Measurements from ENCODE around the gene ITGBL1.

DNA sequence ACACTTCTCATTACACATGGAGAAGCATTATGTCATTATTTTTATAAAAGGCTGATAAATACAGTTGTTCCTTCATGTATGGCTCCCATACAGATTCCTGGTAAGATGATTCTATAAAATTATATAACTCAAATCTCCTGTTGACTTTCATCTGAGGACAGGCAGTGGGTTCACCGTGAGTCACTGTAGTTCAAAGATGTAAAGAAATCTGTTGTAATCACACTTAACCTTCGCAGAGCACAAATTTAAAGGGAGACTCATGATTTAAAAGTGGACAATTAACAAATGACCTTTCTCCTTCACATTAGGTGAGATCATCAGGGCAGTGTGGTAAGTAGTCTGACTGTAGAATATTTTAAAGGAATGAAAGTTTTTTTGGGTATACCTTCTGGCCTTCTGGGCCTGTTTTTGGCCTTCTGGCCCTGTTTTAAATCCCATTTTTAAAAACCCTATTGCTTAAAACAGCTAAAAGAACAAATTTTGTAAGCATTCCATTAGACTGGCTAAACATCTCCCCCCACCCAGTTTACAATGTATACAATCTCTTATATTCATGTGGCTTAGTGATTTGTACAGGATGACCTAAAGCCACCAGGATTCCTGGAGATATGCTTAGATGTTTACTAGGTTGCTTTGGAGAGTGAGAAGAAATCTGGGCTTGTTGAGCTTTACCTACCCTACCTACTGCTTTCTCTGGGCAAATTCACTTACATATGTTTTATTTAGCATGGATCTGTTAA lies 171.2 kb downstream of the ITGBL1 start:
- TF ChIP-seq, protein P1, sequence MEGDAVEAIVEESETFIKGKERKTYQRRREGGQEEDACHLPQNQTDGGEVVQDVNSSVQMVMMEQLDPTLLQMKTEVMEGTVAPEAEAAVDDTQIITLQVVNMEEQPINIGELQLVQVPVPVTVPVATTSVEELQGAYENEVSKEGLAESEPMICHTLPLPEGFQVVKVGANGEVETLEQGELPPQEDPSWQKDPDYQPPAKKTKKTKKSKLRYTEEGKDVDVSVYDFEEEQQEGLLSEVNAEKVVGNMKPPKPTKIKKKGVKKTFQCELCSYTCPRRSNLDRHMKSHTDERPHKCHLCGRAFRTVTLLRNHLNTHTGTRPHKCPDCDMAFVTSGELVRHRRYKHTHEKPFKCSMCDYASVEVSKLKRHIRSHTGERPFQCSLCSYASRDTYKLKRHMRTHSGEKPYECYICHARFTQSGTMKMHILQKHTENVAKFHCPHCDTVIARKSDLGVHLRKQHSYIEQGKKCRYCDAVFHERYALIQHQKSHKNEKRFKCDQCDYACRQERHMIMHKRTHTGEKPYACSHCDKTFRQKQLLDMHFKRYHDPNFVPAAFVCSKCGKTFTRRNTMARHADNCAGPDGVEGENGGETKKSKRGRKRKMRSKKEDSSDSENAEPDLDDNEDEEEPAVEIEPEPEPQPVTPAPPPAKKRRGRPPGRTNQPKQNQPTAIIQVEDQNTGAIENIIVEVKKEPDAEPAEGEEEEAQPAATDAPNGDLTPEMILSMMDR (IDR thresholded peaks at IDR 0.05) = no peak
- no peak for TF ChIP-seq POLR2A (IDR thresholded peaks at IDR 0.05)
